ENCODE data around the gene SCFD2. TPM values are rescaled to one million over a fixed set of nuclear protein-coding genes. Genes with fewer than 3 reads are reported as not detected.

SCFD2 gene
- total RNA-seq, 1 donor from 2014 or later: 17.2 TPM

- DNase-seq: no peak
- Mint-ChIP-seq H3K27ac (ENCODE audit: unreplicated experiment) (no peak overlapping the region), H3K4me1 (ENCODE audit: low read depth, unreplicated experiment) (no peaks in the 10 kb centered on the region), H3K36me3 (ENCODE audit: unreplicated experiment) (no peaks in the 10 kb centered on the region), H3K27me3 (ENCODE audit: unreplicated experiment) (no peaks in the 10 kb centered on the region), H3K4me3 (ENCODE audit: unreplicated experiment) (no peak overlapping the region), H3K9me3 (ENCODE audit: unreplicated experiment) (no peaks in the 10 kb centered on the region)
- no peak for TF ChIP-seq CTCF (IDR thresholded peaks at IDR 0.05; ENCODE audit: partially characterized antibody, unreplicated experiment)
Observed at GRCh38 chr4:53131562-53131925, 234.3 kb downstream of the SCFD2 start.

GRCh38 chr4:53130896-53131561, 234.8 kb downstream of the SCFD2 start:
- H3K27me3 Mint-ChIP-seq (ENCODE audit: unreplicated experiment): no peaks in the 10 kb centered on the region
- no peak for TF ChIP-seq CTCF (IDR thresholded peaks at IDR 0.05; ENCODE audit: partially characterized antibody, unreplicated experiment)
- no peak overlapping the region for H3K4me3 Mint-ChIP-seq (ENCODE audit: unreplicated experiment)
- H3K36me3 Mint-ChIP-seq (ENCODE audit: unreplicated experiment): no peaks in the 10 kb centered on the region
- no peak for DNase-seq
- no peaks in the 10 kb centered on the region for H3K9me3 Mint-ChIP-seq (ENCODE audit: unreplicated experiment)
- H3K27ac Mint-ChIP-seq (ENCODE audit: unreplicated experiment): no peak overlapping the region
- no peaks in the 10 kb centered on the region for H3K4me1 Mint-ChIP-seq (ENCODE audit: low read depth, unreplicated experiment)

- Mint-ChIP-seq H3K27me3 (ENCODE audit: unreplicated experiment) (no peaks in the 10 kb centered on the region), H3K27ac (ENCODE audit: unreplicated experiment) (no peak overlapping the region), H3K4me3 (ENCODE audit: unreplicated experiment) (no peak overlapping the region), H3K4me1 (ENCODE audit: low read depth, unreplicated experiment) (no peaks in the 10 kb centered on the region), H3K36me3 (ENCODE audit: unreplicated experiment) (no peaks in the 10 kb centered on the region), H3K9me3 (ENCODE audit: unreplicated experiment) (no peaks in the 10 kb centered on the region)
- TF ChIP-seq CTCF (IDR thresholded peaks at IDR 0.05; ENCODE audit: partially characterized antibody, unreplicated experiment): no peak
- no peak for DNase-seq
Observed at GRCh38 chr4:53128706-53129357, 237.0 kb downstream of the SCFD2 start.

- Mint-ChIP-seq H3K9me3 (ENCODE audit: unreplicated experiment) (no peaks in the 10 kb centered on the region), H3K27ac (ENCODE audit: unreplicated experiment) (no peak overlapping the region), H3K4me3 (ENCODE audit: unreplicated experiment) (no peak overlapping the region), H3K4me1 (ENCODE audit: low read depth, unreplicated experiment) (no peaks in the 10 kb centered on the region), H3K36me3 (ENCODE audit: unreplicated experiment) (no peaks in the 10 kb centered on the region), H3K27me3 (ENCODE audit: unreplicated experiment) (no peaks in the 10 kb centered on the region)
- DNase-seq: no peak
- no peak for TF ChIP-seq CTCF (IDR thresholded peaks at IDR 0.05; ENCODE audit: partially characterized antibody, unreplicated experiment)
Observed at GRCh38 chr4:53128231-53128630, 237.6 kb downstream of the SCFD2 start.

- Mint-ChIP-seq H3K9me3 (ENCODE audit: unreplicated experiment) (no peaks in the 10 kb centered on the region), H3K4me3 (ENCODE audit: unreplicated experiment) (no peak overlapping the region), H3K36me3 (ENCODE audit: unreplicated experiment) (no peaks in the 10 kb centered on the region), H3K27me3 (ENCODE audit: unreplicated experiment) (no peaks in the 10 kb centered on the region), H3K4me1 (ENCODE audit: low read depth, unreplicated experiment) (no peaks in the 10 kb centered on the region), H3K27ac (ENCODE audit: unreplicated experiment) (no peak overlapping the region)
- no peak for DNase-seq
- TF ChIP-seq CTCF (IDR thresholded peaks at IDR 0.05; ENCODE audit: partially characterized antibody, unreplicated experiment): no peak
Observed at GRCh38 chr4:53127365-53127764, 238.5 kb downstream of the SCFD2 start.

All from glutamatergic neuron (in vitro differentiated cells).